ENCODE data around the gene BSND. TPM values are rescaled to one million over a fixed set of nuclear protein-coding genes. Genes with fewer than 3 reads are reported as not detected.

Gene BSND
- total RNA-seq, 4 donors from 2014 or later, result not detected

- no peak for DNase-seq (ENCODE audit: low spot score in 2 of 2)
- no peak for TF ChIP-seq POLR2A (IDR thresholded peaks at IDR 0.05)
- WGBS, 2 donors, result 86 to 92% methylated on average over 3 of the region's 3 CpGs
- intact Hi-C loops (cut with DNase I; ENCODE audit: low total_unique reads), result no loop called here
- H3K4me3 ChIP-seq (ENCODE audit: low read depth, poor library complexity, severe bottlenecking), result no peak overlapping the region
Observed at GRCh38 chr1:54986533-54986932, 12.2 kb upstream of the BSND start.

GRCh38 chr1:54987427-54987826 lies 11.3 kb upstream of the BSND start:
- DNase-seq (ENCODE audit: low spot score in 2 of 2), result no peak
- WGBS, 2 donors, result 60 to 63% methylated on average over 2 of the region's 2 CpGs
- no peak overlapping the region for H3K4me3 ChIP-seq (ENCODE audit: low read depth, poor library complexity, severe bottlenecking)
- intact Hi-C loops (cut with DNase I; ENCODE audit: low total_unique reads), result no loop called here
- TF ChIP-seq CTCF (IDR thresholded peaks at IDR 0.05) (no peak), POLR2A (IDR thresholded peaks at IDR 0.05) (no peak)

GRCh38 chr1:54987919-54988705 lies 10.6 kb upstream of the BSND start:
- DNase-seq (ENCODE audit: low spot score in 2 of 2), result no peak
- H3K4me3 ChIP-seq (ENCODE audit: low read depth, poor library complexity, severe bottlenecking), result no peak overlapping the region
- intact Hi-C loops (cut with DNase I; ENCODE audit: low total_unique reads), result no loop called here
- TF ChIP-seq CTCF (IDR thresholded peaks at IDR 0.05) (no peak), POLR2A (IDR thresholded peaks at IDR 0.05) (no peak)
- 76 to 92% methylated on average over 7 to 8 of the region's 8 CpGs for WGBS, 2 donors

GRCh38 chr1:54988975-54989374 lies 9.8 kb upstream of the BSND start:
- intact Hi-C loops (cut with DNase I; ENCODE audit: low total_unique reads), result no loop called here
- no peak for DNase-seq (ENCODE audit: low spot score in 2 of 2)
- no peak overlapping the region for H3K4me3 ChIP-seq (ENCODE audit: low read depth, poor library complexity, severe bottlenecking)
- 95% methylated on average over 4 of the region's 4 CpGs for WGBS, 2 donors
- TF ChIP-seq CTCF (IDR thresholded peaks at IDR 0.05), result no peak
- no peak for TF ChIP-seq POLR2A (IDR thresholded peaks at IDR 0.05)

GRCh38 chr1:54989473-54989872 lies 9.3 kb upstream of the BSND start:
- TF ChIP-seq POLR2A (IDR thresholded peaks at IDR 0.05) (no peak), CTCF (IDR thresholded peaks at IDR 0.05) (no peak)
- H3K4me3 ChIP-seq (ENCODE audit: low read depth, poor library complexity, severe bottlenecking), result no peak overlapping the region
- DNase-seq (ENCODE audit: low spot score in 2 of 2), result no peak
- intact Hi-C loops (cut with DNase I; ENCODE audit: low total_unique reads), result no loop called here
- WGBS, 2 donors, result 83 to 86% methylated on average over 1 to 8 of the region's 8 CpGs

GRCh38 chr1:54989968-54990810 lies 8.5 kb upstream of the BSND start:
- TF ChIP-seq POLR2A (IDR thresholded peaks at IDR 0.05) (no peak), CTCF (IDR thresholded peaks at IDR 0.05) (no peak)
- no peak for DNase-seq (ENCODE audit: low spot score in 2 of 2)
- 75 to 84% methylated on average over 10 to 11 of the region's 13 CpGs for WGBS, 2 donors
- H3K4me3 ChIP-seq (ENCODE audit: low read depth, poor library complexity, severe bottlenecking), result no peak overlapping the region
- intact Hi-C loops (cut with DNase I; ENCODE audit: low total_unique reads), result loop anchor here (10.0 kb wide), 2 partner anchors 45 to 495 kb away; no protein-coding TSS in a partner anchor
